Fibroblast of skin of scalp (primary cell): ENCODE results near the gene ST6GALNAC3.
"Not testable (repeated sequence)": the region's sequence is repeated elsewhere in the genome, so short reads cannot be mapped to it uniquely, and the experiment has no call there.

Experiments used
- DNase-seq: peaks from one replicate; pipeline ENCODE4 v3.0.0-alpha.2; 2013

ST6GALNAC3 gene

GRCh38 chr1:76591461-76591860 lies 516.9 kb downstream of the ST6GALNAC3 start:
- no peak for DNase-seq

GRCh38 chr1:76591963-76592362 lies 517.4 kb downstream of the ST6GALNAC3 start:
- DNase-seq, result no peak

GRCh38 chr1:76593141-76593540 lies 518.6 kb downstream of the ST6GALNAC3 start:
- no peak for DNase-seq

- peak; percentile 9 for DNase-seq
Observed at GRCh38 chr1:76593618-76594017, 519.1 kb downstream of the ST6GALNAC3 start.

- no peak for DNase-seq
Observed at GRCh38 chr1:76595024-76595423, 520.5 kb downstream of the ST6GALNAC3 start.

GRCh38 chr1:76601465-76601864 lies 526.9 kb downstream of the ST6GALNAC3 start:
- no peak for DNase-seq

GRCh38 chr1:76607717-76608116 lies 533.2 kb downstream of the ST6GALNAC3 start:
- DNase-seq, result no peak

GRCh38 chr1:76611770-76612445 lies 537.4 kb downstream of the ST6GALNAC3 start:
- DNase-seq, result no peak

- DNase-seq, result no peak
Observed at GRCh38 chr1:76613886-76614285, 539.3 kb downstream of the ST6GALNAC3 start.

GRCh38 chr1:76615253-76616035 lies 540.9 kb downstream of the ST6GALNAC3 start:
- no peak for DNase-seq

- no peak for DNase-seq
Observed at GRCh38 chr1:76620371-76620770, 545.8 kb downstream of the ST6GALNAC3 start.

- no peak for DNase-seq
Observed at GRCh38 chr1:76622774-76623528, 548.4 kb downstream of the ST6GALNAC3 start.

- peak; percentile 74 for DNase-seq
Observed at GRCh38 chr1:76625886-76626678, 551.5 kb downstream of the ST6GALNAC3 start.

GRCh38 chr1:76627498-76627897 lies 553.0 kb downstream of the ST6GALNAC3 start:
- DNase-seq, result no peak

- DNase-seq, result peak; percentile 58
Observed at GRCh38 chr1:76627901-76628300, 553.4 kb downstream of the ST6GALNAC3 start.

GRCh38 chr1:76632136-76632535 lies 557.6 kb downstream of the ST6GALNAC3 start:
- DNase-seq, result no peak

- DNase-seq, result peak; percentile 51
Observed at GRCh38 chr1:76635784-76636183, 561.2 kb downstream of the ST6GALNAC3 start.

- no peak for DNase-seq
Observed at GRCh38 chr1:76639181-76639580, 564.6 kb downstream of the ST6GALNAC3 start.

- DNase-seq, result peak; percentile 69
Observed at GRCh38 chr1:76640092-76640491, 565.5 kb downstream of the ST6GALNAC3 start.

GRCh38 chr1:76640723-76641122 lies 566.2 kb downstream of the ST6GALNAC3 start:
- DNase-seq, result no peak

- no peak for DNase-seq
Observed at GRCh38 chr1:76644139-76644538, 569.6 kb downstream of the ST6GALNAC3 start.

- not testable (repeated sequence) for DNase-seq
Observed at GRCh38 chr1:76652860-76653259, 578.3 kb downstream of the ST6GALNAC3 start.
